HG02798 (cell line): ENCODE results near the gene RNU7-1.

Experiments
- ATAC-seq: cut with Tn5 transposase; IDR thresholded peaks from one replicate; pipeline ENCODE4 v1.9.1; 2021; ENCODE audit warnings: mild to moderate bottlenecking; ENCODE audit not compliant: unreplicated experiment, poor library complexity

Gene RNU7-1

DNA sequence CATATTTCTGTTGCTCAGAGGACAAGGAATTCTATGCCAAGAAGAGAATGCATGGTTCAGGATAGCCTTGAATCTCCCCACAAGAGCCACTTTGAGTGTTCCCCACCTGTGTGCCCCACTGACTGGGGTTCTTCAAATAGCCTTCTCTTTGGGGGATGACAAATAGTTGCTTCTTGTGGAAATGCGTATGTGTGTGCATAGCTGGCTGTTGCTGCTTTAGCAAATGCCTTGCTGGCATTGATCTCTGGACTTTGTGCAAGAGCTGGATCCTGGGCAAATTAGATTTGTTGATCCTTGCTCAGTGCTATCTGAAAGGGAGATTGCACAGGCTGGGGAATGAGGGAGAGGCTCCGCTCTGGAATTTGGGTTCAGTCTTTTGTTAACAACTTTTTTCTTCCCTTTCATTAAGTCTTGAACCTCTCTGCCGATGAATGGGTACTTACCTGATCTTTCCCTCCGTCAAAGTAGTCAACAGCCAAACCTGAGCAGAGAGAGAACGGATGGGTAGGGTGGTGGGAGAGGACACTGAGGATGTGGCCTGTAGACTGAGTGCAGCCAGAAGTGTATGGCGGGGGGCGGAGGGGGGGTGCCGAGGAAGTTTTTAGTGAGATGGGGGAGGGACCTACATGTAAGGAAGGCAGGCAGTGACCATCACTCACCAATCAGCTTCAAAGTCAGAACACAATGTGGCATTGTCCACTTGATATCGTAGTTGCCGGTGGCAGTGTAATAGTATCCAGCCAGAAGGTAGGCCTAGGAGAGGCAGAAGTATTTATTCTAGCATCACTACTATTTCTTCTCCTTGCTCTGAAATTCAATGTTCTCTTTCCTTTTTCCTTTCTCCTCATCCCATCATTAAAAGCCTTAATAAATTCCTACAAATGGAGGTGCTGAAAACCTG lies 37.8 kb downstream of the RNU7-1 start:
- ATAC-seq: no peak

DNA sequence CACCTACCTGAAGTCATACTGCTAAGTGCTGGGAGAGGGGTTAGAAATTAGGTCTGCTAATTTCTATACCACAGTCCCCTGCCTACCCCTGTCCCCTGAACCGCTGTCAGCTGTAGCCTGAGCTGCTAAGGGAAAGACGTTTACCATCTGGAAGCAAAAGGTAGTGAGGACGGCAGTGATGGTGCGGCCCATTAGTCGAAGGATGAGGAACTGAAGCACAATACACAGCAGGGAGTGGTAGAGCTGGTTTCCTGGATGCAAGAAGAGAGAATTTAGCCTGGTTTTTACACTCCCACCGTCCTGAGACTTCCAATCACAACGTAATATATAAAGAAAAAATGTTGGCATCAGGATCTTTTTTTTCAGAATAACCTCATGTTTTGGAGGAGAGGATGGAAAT lies 38.9 kb downstream of the RNU7-1 start:
- no peak for ATAC-seq

DNA sequence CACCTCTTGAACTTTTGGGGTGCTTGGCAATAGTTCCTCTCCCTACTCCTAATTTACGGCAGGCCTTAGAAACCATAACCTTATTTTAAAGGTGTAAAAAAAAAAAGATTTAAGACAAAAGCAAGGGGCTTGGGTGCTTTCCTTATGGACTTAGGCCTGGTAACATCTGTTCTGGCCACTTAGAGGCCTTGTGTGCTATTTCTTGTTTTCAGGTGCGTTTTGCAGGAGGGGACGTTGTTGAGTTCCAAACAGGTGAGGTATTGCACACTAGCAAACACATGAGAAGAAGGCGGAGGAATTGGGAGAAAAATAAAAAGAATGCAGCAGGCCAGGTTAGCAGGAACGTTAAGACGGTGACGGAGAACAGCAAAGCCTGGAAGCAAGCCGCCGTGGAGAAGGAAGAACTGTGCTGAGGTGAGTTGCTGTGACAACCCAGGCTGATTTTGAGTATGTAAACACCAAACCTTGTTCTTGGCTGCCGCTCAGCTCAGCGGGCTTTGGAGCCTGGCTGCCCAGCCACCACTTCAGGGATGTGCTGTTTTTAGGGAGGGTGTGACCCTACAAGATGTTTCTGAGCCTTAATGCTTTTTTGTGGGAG lies 44.4 kb downstream of the RNU7-1 start:
- ATAC-seq: no peak
